Duodenal mucosa (tissue), 2 donors: ENCODE measurements around the gene MPPE1.

Experiments used
- H3K27ac ChIP-seq: one replicate; pipeline ENCODE4 v1.7.0; 2013; ENCODE audit warnings: low read depth, low read length
- H3K27me3 ChIP-seq, 2 donors: one replicate each; pipeline ENCODE4 v1.7.0; 2013; ENCODE audit warnings: low read length in 2 of 2, control low read depth in 1 of 2; ENCODE audit not compliant: insufficient read depth in 2 of 2, control insufficient read depth in 1 of 2
- H3K36me3 ChIP-seq, 2 donors: one replicate each; pipeline ENCODE4 v1.7.0; 2013; ENCODE audit warnings: low read length in 2 of 2, control low read depth in 1 of 2; ENCODE audit not compliant: insufficient read depth in 2 of 2, control insufficient read depth in 1 of 2
- H3K4me1 ChIP-seq, 2 donors: one replicate each; pipeline ENCODE4 v1.7.0; 2013; ENCODE audit warnings: low read length in 2 of 2, control low read depth in 1 of 2; ENCODE audit not compliant: insufficient read depth in 2 of 2, control insufficient read depth in 1 of 2
- H3K4me3 ChIP-seq, 2 donors: one replicate each; pipeline ENCODE4 v1.7.0; 2013; ENCODE audit warnings: low read length in 2 of 2, low read depth in 1 of 2
- H3K9ac ChIP-seq, 2 donors: one replicate each; pipeline ENCODE4 v1.7.0; 2013; ENCODE audit warnings: low read length in 2 of 2, low read depth in 1 of 2
- H3K9me3 ChIP-seq, 2 donors: one replicate each; pipeline ENCODE4 v1.7.0; 2013; ENCODE audit warnings: low read length in 2 of 2, control low read depth in 1 of 2; ENCODE audit not compliant: control insufficient read depth in 1 of 2

MPPE1 gene

DNA sequence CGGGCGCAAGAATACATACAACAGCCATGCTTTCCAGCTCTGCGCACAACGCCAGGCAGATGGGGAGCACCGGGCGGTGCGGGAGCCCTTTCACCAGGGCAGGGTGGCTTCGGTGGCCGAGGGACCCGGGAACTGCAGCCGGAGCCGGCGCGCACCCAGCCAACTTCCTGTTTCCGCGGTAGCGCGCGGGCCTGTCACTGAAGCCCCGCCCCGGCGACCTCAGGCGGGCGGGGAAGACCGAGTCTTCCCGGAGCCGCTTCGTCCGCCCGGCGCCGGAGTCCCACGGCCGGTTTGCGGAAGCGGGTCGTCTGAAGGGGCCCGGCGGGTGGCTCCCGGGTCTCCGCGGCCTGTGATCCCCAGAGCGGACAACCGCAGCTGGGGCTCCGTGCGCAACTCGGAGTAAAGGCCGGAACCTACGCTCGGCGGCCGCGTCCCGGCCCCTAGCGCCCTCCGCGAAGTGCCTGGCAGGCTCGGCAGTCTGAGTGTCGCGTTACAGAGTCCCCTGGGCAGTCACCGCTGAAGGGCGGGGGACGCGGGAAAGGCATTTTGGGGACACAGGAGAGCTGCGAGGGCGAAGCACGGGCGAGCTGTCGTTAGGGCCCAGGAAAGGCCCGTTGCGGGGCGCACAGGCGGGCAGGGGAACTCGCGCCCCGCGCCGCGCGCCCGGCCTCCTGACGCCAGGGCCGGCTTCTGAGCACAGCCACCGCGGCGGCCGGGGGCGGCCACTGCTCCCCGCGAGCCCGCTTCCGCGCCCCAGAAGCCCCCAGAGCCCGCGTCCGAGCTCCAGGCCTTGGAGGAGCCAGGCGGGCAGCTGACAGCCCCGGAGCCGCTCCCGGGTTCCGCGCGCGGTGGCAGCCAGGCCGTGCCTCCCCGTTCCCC lies at the start of gene MPPE1:
Gene MPPE1 (minus strand): TSS at position 136 of the 879 bp plus-strand sequence. CDS start 11,053 bp downstream, outside the sequence.
- Histone ChIP-seq H3K9ac (peak within 1 kb of the TSS; percentile 97 to 99), H3K4me3 (peak within 1 kb of the TSS; percentile 89 to 95), H3K9me3 (no peaks in the 10 kb centered on the region)

DNA sequence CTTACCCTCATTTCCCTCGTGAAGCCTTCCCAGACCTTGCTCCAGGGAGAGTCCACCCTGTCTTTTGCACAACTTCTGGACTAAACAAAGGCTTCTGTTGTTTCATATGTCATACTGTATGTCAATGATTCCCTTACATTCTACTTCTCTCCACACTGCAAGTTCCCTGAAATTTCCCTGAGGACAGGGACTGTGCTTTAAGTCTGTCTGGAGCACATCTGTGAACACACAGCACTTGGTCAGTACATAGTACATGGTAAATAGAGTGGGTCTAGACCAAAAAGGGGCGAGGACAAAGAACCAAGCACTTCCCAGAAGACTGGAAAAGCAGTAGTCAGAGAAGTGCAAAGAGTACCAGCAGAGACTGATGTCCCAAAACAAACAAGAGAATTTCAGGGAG lies 49.5 kb upstream of the MPPE1 start:
- Histone ChIP-seq H3K27ac (no peak overlapping the region), H3K36me3 (no peaks in the 10 kb centered on the region), H3K4me3 (no peak overlapping the region), H3K9ac (no peak overlapping the region), H3K9me3 (peaks cover 7 to 15% of the 10 kb centered on the region in 2 donors), H3K4me1 (no peaks in the 10 kb centered on the region), H3K27me3 (no peaks in the 10 kb centered on the region)

More for the DNA sequence above, at the start of gene MPPE1:
- Histone ChIP-seq H3K27ac (peak within 1 kb of the TSS; percentile 100), H3K4me1 (peaks cover 11 to 14% of the 10 kb centered on the region in 2 donors), H3K27me3 (no peaks in the 10 kb centered on the region), H3K36me3 (peaks cover 0 to 14% of the 10 kb centered on the region in 2 donors)

GRCh38 chr18:11956371-11957308 lies 48.5 kb upstream of the MPPE1 start:
- H3K27ac ChIP-seq = no peak overlapping the region
- no peaks in the 10 kb centered on the region for H3K27me3 ChIP-seq
- H3K4me3 ChIP-seq = no peak overlapping the region

GRCh38 chr18:11955239-11956029 lies 47.3 kb upstream of the MPPE1 start:
- Histone ChIP-seq H3K9ac (no peak overlapping the region), H3K4me3 (no peak overlapping the region), H3K9me3 (peaks cover 7 to 15% of the 10 kb centered on the region in 2 donors), H3K27me3 (no peaks in the 10 kb centered on the region), H3K36me3 (no peaks in the 10 kb centered on the region), H3K27ac (no peak overlapping the region), H3K4me1 (no peaks in the 10 kb centered on the region)

More at GRCh38 chr18:11956371-11957308, 48.5 kb upstream of the MPPE1 start:
- Histone ChIP-seq H3K9me3 (peaks cover 7 to 15% of the 10 kb centered on the region in 2 donors), H3K36me3 (no peaks in the 10 kb centered on the region), H3K9ac (no peak overlapping the region), H3K4me1 (no peaks in the 10 kb centered on the region)

DNA sequence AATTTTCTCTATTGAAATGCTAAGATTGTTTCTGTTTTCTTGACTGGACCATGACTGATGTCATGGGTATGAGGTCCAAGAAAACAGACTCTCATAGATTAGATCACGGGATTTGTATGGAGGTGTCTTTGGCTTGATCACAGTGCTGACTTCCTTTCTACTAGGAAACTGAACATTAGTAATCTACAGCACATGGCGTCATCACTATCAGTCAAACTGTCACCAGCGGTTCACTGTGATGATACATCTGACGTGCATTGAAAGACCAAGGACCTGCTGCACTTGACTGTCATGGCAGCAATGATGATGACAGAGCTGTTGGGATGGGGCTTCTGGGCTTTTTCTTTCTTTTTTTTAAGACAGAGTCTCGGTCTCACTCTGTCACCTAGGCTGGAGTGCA lies 45.0 kb upstream of the MPPE1 start:
- no peaks in the 10 kb centered on the region for H3K27me3 ChIP-seq
- H3K27ac ChIP-seq = no peak overlapping the region
- H3K4me1 ChIP-seq = no peaks in the 10 kb centered on the region
- H3K9ac ChIP-seq = no peak overlapping the region
- peaks cover 7 to 15% of the 10 kb centered on the region in 2 donors for H3K9me3 ChIP-seq
- no peak overlapping the region for H3K4me3 ChIP-seq
- no peaks in the 10 kb centered on the region for H3K36me3 ChIP-seq

DNA sequence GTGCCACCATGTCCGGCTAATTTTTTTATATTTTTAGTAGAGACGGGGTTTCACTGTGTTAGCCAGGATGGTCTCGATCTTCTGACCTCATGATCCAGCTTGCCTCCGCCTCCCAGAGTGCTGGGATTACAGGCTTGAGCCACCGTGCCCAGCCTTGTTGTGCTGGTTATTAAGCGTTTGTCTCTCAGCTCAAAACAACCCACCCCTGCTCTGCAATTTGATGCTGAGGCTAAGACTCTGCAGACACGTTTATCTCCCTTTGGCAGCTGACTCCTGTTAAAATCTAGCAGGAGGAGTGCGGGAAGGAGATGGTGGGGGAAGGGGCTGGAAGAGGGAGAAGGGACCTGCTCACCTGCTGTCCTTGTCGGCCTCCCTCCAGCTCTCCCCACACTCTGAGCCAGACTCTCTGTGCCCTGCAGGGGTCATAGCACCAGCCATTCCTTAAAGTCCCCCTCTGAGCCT lies 43.3 kb upstream of the MPPE1 start:
- no peak overlapping the region for H3K27ac ChIP-seq
- peaks cover 5 to 6% of the 10 kb centered on the region in 2 donors for H3K4me1 ChIP-seq
- H3K9me3 ChIP-seq = peaks cover 0 to under 1% of the 10 kb centered on the region in 2 donors

DNA sequence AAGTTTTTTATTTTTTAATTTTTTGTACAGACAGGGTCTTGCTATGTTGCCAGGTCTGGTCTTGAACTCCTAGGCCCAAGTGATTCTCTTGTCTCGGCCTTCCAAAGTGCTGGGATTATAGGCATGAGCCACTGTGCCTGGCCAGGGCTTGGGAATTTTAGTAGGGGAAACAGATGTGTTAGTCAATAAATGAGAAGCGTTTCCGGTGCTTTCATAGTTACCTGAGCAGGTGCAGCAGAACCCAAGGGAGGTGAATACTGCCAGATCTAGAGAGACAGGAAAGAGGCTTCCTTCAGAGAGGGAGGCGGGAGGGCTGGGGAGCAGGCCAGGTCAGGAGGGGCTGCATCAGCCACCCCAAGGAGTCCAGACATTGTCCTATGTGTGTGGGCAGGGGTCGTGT lies 42.7 kb upstream of the MPPE1 start:
- Histone ChIP-seq H3K9me3 (no peaks in the 10 kb centered on the region), H3K4me3 (no peak overlapping the region), H3K9ac (no peak overlapping the region), H3K27me3 (no peaks in the 10 kb centered on the region), H3K27ac (no peak overlapping the region), H3K4me1 (peaks cover 6 to 7% of the 10 kb centered on the region in 2 donors), H3K36me3 (no peaks in the 10 kb centered on the region)

More for the DNA sequence above, 43.3 kb upstream of the MPPE1 start:
- Histone ChIP-seq H3K4me3 (no peak overlapping the region), H3K36me3 (no peaks in the 10 kb centered on the region), H3K27me3 (no peaks in the 10 kb centered on the region), H3K9ac (no peak overlapping the region)

DNA sequence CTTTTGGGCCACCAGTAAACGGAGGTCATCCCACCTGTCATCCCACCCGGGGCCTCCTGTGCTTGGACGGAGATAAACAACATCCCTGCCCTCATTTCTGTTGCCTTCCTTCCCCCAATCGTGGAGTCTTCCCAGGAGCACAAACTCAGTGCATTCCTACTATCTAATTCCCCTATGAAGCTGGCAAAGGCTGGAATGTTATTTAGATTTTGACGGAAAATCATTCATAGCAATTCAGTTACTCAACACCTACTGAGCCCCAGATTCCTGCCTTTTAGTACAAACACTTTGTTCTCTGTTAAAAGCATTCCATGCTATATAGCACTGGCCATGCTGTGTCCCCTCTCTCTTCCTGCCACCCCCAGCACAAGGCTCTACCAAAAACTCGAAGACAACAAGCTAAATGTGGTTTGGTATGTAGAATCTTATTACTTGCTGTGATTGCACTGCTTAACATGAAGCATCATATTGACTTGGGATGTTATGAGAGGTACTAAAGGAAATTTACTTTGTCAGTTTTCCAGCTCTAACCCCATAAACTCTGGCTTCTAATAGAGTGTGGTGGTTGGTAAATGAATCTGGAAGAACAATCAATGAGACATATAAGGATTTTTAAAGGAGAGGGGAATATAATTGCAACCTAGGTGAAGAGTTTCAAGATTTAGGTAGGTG lies 40.9 kb upstream of the MPPE1 start:
- no peaks in the 10 kb centered on the region for H3K27me3 ChIP-seq
- no peak overlapping the region for H3K27ac ChIP-seq
- H3K9me3 ChIP-seq = no peaks in the 10 kb centered on the region
- H3K4me3 ChIP-seq = no peak overlapping the region
- no peak overlapping the region for H3K9ac ChIP-seq
- H3K4me1 ChIP-seq = peaks cover 6 to 7% of the 10 kb centered on the region in 2 donors
- H3K36me3 ChIP-seq = no peaks in the 10 kb centered on the region
